Measurements from ENCODE around the gene DHX40.
"Not testable (repeated sequence)": the region's sequence is repeated elsewhere in the genome, so short reads cannot be mapped to it uniquely, and the experiment has no call there.

DHX40 gene

DNA sequence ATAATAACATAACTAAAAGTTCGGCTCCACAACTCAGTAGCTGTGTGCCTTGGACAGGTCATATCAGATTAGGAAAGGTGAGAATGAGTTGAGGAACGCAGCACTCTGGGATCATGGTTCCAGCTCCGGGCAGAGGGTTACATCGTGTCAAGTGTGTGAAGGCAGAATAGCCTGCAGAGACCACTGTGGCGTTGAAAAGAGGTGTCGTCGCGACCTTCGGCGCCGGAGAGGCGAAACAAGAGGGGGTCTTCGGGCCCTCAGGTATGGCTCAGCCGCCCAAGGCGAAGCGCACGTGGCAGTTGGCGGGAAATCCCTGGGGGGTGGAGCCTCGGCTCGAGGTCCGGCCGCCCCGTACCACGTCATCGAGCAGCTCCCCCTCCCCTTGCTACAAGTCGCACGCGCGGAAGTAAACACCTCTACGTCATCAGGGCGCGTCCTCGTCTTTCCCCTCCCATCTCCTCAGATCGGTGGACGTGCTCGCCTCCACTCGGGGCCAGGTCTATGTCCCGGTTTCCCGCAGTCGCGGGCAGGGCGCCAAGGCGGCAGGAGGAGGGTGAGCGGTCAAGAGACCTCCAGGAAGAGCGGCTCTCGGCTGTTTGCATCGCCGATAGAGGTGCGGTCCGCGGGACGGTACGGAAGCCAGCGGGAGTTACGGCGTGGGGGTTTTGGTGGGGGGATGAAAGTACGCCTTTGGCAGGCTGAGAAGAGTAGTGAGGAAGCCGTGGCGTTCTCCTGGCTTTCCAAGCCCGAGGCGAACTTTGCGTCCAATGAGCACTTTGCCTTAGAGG lies at the start of gene DHX40:
Gene DHX40 (plus strand): TSS at position 440 of the 788 bp plus-strand sequence. CDS start 62 bp downstream, at position 502.
- peak; percentile 86 to 94 (median 89) for DNase-seq (ENCODE audit: low read depth in 3 of 3, low spot score in 1 of 3)

DNA sequence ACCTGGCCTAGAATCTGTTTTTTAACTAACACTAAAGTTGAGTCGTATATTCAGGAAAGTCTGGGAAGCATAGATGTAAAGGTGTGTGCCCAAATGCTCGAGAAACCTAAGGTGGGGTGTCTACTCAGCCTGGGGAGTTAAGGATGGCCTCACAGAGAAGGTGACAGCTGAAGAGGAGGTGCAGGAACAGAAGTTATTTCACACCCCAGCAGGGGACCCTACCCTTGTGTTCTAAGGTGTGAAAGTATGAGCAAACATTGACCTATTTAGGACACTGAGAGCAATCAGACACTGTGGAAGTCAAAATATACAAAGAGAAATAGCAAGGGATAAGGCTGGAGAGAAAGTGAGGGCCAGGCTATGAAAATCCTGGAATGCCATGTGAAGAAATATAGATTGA lies 49.0 kb upstream of the DHX40 start:
- no peak for DNase-seq (ENCODE audit: low read depth in 3 of 3, low spot score in 1 of 3)

DNA sequence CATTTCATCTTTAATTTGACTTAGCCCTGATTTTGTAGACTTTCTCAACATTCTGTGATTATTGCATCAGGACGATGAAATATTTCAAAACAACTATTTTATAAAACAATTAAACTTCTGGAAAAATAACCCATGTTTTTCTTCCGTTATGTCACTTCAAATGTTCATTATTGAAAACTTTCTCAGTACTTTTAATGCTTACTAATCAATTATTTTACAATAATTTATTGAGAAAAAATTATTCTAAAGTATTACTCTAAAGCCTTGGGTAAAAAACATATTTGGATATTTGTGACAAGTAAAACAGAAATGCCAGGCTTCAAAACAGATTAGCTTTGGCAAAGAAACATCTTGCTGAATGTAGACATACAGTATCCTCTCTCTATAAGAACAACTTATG lies 46.3 kb upstream of the DHX40 start:
- DNase-seq (ENCODE audit: low read depth in 3 of 3, low spot score in 1 of 3), result no peak

DNA sequence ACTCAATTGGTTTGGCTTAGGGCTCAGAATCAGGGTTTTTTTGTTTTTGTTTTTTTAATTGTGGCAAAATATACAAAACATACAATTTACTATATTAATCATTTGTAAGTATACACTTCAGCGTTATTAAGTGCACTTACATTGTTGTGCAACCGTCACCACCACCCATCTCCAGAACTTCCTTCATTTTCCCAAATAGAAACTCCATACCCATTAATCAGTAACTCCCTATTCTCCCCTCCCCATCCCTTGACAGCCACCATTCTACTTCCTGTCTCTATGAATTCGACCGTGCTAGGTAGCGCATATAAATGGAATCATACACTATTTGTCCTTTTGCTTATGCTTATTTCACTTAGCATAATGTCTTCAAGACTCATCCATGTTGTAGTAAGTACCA lies 45.2 kb upstream of the DHX40 start:
- DNase-seq (ENCODE audit: low read depth in 3 of 3, low spot score in 1 of 3), result no peak

DNA sequence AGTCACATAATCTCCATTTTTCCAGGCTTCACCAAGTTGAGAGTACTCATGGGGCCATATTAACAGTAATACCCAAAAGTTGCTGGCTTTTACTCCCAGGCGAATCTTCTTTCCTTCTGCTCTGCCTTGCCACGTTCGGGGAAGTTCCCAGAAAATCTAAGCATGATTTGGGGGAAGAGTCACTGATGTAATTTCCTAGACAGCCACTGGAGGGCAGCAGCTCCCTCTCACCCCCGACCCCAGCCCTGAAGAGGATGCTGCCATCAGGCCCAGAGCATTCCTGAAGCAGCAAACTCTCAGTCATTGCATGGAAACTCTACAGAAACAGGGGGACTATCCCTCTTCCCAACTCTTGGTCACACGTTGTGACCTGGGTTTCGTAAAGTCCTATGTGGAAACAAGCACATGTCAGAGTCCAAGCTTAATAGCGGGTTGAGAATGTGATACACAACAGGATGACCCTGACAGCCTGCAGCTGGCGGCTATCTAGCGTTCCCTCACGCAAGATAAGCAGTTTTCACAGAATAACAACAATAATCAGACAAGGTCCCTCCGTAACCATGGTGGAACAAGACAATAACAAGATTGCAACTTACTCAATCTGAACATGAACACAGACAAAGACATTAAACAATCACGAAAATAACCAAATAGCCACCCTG lies 43.8 kb upstream of the DHX40 start:
- peak; percentile 1 to 42 (median 34) for DNase-seq (ENCODE audit: low read depth in 3 of 3, low spot score in 1 of 3)

- not testable (repeated sequence) for DNase-seq (ENCODE audit: low read depth in 3 of 3, low spot score in 1 of 3)
These were observed 40.5 kb upstream of the DHX40 start for GRCh38 chr17:59524930-59525329.

GRCh38 chr17:59525668-59526067 lies 39.7 kb upstream of the DHX40 start:
- no peak for DNase-seq (ENCODE audit: low read depth in 3 of 3, low spot score in 1 of 3)

DNA sequence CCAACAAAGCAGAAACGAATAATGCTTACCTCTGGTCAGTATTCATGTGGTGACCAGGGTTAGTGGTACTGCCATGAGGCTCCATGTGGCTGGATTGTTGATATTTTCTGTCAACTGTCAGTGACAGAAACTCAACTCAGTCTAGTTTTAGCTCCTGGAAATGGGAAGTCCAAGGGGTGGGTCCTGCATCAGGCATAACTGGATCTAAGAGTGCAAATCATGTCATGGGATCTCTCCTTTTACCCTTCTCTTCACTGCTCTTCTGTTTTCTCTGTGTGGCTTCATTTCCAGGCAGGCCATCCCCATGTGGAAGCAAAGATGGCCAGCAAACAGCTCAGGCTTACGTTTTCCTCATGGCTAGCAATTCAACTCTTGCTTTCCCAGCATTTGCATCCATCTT lies 39.0 kb upstream of the DHX40 start:
- DNase-seq (ENCODE audit: low read depth in 3 of 3, low spot score in 1 of 3), result no peak

DNA sequence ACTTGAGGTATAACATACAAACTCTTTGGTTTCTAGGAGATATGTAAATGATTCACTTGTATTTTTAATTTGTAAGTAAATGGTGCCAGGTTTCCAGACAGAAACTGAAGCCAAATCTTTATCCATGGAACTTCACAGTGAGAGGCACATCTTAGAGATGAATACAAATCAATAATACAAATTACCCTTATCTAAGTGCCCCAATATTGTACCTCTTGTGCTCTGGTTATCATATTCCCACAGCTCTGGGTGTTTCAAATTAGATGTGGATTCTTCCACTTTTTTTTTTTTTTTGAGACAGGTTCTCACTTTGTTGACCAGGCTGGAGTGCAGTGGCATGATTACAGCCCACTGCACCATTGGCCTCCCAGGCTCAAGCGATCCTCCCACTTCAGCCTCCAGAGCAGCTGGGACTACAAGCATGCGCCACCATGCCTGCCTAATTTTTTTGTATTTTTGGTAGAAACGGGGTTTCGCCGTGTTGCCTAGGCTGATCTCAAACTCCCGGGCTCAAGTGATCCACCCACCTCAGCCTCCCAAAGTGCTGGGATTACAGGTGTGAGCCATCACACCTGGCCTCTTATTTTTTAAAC lies 38.0 kb upstream of the DHX40 start:
- no peak for DNase-seq (ENCODE audit: low read depth in 3 of 3, low spot score in 1 of 3)

DNA sequence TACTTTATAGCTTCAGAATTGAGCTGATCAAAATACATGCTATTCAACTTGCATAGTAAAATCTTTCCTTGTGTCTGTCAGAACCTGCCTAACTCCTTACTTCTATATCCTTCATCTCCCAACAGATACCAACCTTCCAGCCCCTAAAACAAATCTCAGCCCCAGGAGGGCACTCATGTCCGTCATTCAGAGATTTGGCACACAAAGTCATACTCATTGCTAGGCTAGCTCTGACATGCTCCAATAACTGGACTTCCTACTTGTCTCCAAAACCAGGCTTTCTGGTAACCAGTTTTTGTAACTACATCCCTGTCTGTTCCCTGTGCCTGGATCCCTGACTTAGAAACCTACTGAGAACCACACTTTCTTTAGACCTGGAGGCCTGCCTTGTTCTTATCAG lies 37.5 kb upstream of the DHX40 start:
- no peak for DNase-seq (ENCODE audit: low read depth in 3 of 3, low spot score in 1 of 3)

DNA sequence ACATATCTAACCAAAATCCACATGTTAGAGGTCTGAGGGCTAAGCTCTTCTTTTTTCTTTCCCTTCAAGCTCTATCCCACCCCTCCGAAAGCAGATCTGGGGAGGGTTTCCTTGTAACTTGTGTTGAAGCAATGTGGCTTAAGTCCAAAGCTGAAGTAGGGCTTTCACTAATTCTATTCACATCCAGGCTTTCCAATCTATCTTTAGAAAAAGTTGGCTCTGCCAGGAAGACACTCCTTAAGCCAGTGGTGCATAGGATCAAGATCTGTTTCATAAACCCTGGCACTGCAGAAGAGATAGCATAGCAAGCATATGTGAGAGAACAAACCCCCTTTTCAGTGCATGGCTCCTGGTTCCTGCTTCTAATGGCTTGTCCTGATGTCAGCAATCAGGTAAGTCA lies 34.9 kb upstream of the DHX40 start:
- DNase-seq (ENCODE audit: low read depth in 3 of 3, low spot score in 1 of 3), result no peak

GRCh38 chr17:59533694-59534093 lies 31.7 kb upstream of the DHX40 start:
- no peak for DNase-seq (ENCODE audit: low read depth in 3 of 3, low spot score in 1 of 3)

DNA sequence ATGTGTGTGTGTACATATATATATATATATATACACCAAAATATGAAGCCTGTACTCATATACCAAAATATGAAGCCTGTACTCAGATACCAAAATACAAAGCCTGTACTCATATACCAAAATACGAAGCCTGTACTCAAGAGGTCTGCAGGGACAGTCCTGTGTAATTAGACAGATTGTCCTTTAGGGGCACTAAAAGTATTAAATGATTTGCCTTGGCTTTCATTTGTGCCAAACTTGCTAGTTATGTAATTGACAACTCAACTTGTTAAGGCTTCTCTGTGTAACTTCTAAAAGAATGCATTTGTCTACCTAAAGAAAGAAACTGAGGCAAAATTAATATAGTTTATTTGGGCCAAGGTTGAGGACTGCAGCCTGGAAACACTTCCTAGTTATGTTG lies 30.8 kb upstream of the DHX40 start:
- no peak for DNase-seq (ENCODE audit: low read depth in 3 of 3, low spot score in 1 of 3)

DNA sequence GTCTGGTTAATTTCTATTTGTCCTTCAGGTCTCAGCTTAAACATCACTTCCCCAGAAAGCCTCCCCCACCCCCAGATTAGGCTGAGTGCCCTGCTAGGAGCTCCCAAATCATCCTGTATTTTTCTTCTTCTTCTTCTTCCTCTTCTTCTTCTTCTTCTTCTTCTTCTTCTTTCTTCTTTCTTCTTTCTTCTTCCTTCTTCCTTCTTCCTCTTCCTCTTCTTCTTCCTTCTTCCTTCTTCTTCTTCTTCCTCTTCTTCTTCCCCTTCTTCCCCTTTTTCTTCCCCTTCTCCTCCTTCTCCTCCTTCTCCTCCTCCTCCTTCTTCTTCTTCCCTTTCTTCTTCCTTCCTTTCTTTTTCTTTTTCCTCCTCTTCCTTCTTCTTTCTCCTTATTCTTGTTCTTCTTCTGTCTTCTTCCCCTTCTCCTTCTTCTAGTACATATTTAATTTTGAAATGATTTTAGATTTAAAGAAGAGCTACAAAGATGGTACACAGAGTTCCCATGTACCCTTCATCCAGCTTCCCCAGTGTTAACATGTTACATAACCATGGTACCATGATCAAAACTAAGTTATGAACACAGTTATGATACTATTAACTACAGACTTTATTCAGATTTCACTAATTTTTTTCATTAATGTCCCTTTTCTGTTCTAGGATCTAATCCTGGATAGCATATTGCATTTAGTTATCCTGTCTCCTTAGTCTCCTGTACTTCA lies 27.1 kb upstream of the DHX40 start:
- no peak for DNase-seq (ENCODE audit: low read depth in 3 of 3, low spot score in 1 of 3)

DNA sequence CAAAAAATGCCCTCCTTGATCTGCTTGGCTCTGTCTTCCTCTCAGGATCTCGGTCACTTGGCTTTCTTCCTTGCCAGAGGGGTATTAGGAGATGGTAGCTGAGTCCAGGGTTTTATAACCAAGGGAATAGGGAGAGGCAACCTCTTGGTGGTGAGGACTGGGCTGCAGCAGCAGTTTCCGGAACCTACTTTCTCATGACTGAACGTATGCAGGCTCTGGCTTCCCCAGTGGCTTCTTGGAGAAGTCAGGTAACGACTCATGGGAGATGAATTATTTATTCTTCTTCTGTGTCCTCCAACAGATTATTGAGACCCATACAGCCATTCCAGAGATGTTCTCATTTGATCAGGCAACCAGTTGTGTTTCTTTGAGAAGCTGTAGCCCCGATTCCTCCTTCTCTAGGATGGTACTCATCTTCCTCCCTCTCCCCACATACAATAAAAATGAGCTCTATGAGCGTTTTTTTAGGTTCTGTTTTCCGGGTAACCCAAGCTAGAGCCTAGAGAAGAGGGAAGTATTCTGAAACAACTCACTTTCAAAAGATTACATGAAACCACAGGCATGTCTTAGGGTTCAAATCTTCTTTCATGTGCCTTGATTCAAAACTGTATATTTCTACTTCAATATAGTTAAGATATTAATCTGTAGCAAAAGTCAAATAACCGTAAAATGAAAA lies 22.3 kb upstream of the DHX40 start:
- no peak for DNase-seq (ENCODE audit: low read depth in 3 of 3, low spot score in 1 of 3)

- no peak for DNase-seq (ENCODE audit: low read depth in 3 of 3, low spot score in 1 of 3)
These were observed 19.5 kb upstream of the DHX40 start for GRCh38 chr17:59545942-59546341.

- DNase-seq (ENCODE audit: low read depth in 3 of 3, low spot score in 1 of 3), result no peak
These were observed 18.1 kb upstream of the DHX40 start for GRCh38 chr17:59547131-59547915.

- DNase-seq (ENCODE audit: low read depth in 3 of 3, low spot score in 1 of 3), result not testable (repeated sequence)
These were observed 16.4 kb upstream of the DHX40 start for GRCh38 chr17:59548985-59549384.

GRCh38 chr17:59550703-59551102 lies 14.7 kb upstream of the DHX40 start:
- DNase-seq (ENCODE audit: low read depth in 3 of 3, low spot score in 1 of 3), result no peak

DNA sequence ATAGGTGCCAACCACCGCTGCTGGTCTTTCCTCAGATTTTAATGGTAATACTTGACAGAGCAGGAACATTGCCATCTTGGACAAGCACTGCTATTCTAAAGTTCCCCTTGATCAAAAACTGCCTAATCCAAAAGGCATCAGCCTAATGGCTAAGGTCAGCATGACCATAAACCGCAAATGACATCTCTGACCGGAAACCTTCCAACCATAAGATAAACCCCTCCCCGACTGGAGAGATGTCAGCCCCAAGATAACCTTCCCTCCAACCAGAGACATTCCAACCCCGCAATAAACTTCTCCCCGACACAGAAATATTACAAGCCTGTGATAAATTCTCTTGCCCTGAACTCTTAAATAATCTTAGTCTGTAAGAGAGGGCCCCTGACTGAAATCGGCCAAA lies 7.4 kb upstream of the DHX40 start:
- DNase-seq (ENCODE audit: low read depth in 3 of 3, low spot score in 1 of 3), result no peak

Measured in stimulated activated CD4-positive, alpha-beta T cell treated with anti-CD3 and anti-CD28 coated beads, TNF-alpha, amount 100 ng/mL, for 1 hour (primary cell).